HG02798 (cell line): ENCODE data around the gene ARFGEF3.
"Not testable (repeated sequence)": the region's sequence is repeated elsewhere in the genome, so short reads cannot be mapped to it uniquely, and the experiment has no call there.

Source experiments
- ATAC-seq: cut with Tn5 transposase; IDR thresholded peaks from one replicate; pipeline ENCODE4 v1.9.1; 2021; ENCODE audit warnings: mild to moderate bottlenecking; ENCODE audit not compliant: unreplicated experiment, poor library complexity

ARFGEF3 gene

DNA sequence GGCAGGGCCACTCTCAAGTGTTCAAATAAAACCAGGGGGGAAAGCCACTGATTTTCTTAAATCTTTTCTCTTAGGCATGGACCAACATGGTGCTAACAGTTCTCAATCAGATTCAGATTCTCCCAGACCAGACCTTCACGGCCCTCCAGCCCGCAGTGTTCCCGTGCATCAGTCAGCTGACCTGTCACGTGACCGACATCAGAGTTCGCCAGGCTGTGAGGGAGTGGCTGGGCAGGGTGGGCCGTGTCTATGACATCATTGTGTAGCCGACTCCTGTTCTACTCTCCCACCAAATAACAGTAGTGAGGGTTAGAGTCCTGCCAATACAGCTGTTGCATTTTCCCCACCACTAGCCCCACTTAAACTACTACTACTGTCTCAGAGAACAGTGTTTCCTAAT lies 174.5 kb downstream of the ARFGEF3 start:
- ATAC-seq, result no peak

DNA sequence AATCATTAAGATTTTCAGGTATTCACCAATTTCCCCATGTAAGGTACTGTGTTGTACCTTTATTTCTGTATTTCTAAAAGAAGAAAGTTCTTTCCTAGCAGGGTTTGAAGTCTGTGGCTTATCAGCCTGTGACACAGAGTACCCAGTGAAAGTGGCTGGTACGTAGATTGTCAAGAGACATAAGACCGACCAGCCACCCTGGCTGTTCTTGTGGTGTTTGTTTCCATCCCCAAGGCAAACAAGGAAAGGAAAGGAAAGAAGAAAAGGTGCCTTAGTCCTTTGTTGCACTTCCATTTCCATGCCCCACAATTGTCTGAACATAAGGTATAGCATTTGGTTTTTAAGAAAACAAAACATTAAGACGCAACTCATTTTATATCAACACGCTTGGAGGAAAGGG lies 175.3 kb downstream of the ARFGEF3 start:
- ATAC-seq, result no peak

DNA sequence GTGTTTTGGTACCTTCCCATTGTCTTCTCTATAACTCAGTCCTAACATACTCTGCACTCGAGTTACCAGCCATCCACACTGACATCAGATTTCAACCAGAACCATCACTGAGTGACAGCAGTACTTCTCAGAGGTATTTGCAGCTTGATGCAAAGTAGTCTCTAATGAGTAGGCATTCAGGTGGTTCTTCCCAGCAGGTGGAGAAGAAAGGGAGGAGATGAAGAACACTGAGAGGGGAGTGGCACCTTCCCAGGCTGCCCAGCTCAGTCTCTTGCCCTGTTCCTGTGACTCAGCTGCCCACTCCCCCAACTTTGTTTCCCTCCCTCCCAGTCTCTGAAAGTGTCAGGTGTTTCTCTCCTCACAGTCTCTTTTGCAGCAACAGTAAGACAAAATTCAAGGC lies 177.3 kb downstream of the ARFGEF3 start:
- no peak for ATAC-seq

DNA sequence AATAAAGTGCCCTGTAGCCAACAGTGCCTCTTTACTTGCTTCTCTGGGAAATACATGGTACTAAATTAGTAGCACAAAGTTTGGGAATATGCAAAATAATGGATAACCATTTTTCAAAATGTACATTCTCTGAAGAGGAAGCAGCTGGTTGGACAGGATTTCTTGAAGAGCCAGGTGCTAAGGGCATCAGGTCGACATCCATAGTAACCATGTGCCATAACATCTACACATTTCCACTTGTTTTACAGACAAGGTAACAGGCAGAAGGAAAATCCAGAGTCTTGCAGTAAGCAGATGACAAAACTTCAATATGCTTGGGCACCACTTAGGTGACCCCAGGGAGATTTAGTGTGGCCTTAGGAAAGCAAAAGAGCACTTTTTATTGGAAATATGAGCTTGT lies 179.4 kb downstream of the ARFGEF3 start:
- no peak for ATAC-seq

- no peak for ATAC-seq
These were observed 181.4 kb downstream of the ARFGEF3 start for GRCh38 chr6:138343112-138343511.

DNA sequence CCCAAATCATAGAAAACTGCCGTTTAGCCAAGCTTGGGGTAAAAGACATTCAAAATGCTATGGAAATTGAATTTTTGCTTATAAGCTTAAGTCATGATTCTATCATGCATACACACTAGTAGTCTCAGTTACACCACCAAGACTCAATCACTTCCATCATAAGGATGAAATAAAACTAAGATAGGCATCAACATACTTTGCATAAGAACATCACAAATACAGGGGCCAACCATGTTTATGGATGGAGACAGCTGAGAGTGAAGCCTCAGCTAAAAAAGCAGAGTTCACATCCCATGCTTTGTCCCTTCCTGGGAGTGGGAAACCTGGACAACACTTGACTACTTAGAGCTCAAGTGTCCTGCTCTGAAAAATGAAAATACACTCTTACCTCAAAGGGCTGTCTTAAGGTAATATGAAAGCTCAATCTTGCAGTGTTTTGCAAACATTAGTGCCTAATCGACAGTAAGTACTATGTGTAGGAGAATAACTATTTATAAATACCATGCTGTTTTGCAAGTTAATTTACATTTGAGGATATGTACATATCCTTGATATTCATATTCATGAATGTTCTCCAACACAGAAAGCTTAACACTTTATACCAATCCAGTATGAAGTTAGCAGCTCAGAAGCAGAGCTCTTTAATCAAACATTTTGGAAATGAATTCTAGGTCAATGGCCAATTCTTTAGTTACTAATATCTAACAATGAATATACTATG lies 184.0 kb downstream of the ARFGEF3 start:
- ATAC-seq, result no peak

DNA sequence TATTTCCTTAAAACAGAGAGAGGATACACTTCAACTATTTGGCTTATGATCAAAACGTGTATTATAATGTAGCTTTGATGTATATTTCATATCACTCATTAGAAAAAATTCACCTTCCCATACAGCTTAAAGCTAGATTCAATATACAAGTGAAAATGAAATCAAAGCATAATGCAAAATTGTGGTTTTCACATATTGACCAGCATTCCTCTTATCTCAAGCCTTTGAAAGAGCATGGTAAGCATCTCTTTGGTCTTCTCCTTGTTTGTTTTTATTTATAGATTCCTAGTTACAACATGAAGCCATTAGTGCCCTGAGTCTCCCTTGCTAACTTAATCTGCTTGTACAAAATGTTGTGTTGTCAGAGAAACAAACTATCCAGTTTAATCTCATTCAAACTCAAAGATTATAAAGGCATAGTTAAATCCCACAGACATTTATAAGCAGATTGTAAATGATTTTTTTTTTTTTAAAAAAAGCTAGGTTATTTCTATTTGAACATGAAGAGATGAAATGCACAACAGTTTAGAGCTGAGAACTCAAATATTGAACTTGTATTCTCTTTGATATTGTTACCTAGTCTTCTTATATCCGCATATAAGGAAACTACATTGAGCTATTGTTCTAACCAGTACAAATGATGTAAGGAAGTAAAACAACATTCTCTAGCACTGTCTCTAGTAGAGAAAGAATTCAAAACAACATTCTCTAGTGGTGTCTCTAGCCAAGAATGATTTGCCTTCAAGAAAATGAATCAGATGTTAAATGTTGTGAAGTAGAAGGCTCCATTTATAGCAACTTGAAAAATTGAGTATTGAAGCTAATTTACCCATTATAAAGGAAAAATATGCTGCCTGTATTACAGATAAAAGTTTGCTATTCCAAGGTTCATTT lies 184.8 kb downstream of the ARFGEF3 start:
- no peak for ATAC-seq

DNA sequence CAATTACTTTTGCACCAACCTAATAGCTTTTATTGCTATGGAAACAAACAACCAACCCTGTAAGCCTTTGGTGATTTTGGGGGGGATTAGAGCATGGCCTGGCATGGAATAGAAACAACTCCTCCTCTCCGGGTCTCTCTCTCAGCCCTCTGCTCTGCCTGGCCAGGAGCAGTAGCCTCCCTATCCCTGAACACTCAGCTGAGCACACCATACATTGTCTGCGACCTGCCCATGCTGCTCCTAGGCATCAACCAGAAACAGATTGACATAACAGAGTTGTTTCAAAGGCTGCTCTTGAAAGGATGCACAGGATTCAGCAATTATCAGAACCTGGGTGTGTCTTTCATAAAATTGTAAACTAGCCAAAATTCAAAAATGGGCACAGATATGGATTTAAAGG lies 186.1 kb downstream of the ARFGEF3 start:
- ATAC-seq, result no peak

- no peak for ATAC-seq
These were observed 188.2 kb downstream of the ARFGEF3 start for GRCh38 chr6:138349891-138350290.

GRCh38 chr6:138357928-138358327 lies 196.2 kb downstream of the ARFGEF3 start:
- no peak for ATAC-seq

DNA sequence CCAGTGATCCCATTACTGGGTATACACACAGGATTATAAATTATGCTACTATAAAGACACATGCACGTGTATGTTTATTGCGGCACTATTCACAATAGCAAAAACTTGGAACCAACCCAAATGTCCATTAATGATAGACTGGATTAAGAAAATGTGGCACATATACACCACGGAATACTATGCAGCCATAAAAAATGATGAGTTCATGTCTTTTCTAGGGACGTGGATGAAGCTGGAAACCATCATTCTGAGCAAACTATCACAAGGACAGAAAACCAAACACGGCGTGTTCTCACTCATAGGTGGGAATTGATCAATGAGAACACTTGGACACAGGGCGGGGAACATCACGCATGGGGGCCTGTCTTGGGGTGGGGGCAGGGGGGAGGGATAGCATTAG lies 206.9 kb downstream of the ARFGEF3 start:
- not testable (repeated sequence) for ATAC-seq

DNA sequence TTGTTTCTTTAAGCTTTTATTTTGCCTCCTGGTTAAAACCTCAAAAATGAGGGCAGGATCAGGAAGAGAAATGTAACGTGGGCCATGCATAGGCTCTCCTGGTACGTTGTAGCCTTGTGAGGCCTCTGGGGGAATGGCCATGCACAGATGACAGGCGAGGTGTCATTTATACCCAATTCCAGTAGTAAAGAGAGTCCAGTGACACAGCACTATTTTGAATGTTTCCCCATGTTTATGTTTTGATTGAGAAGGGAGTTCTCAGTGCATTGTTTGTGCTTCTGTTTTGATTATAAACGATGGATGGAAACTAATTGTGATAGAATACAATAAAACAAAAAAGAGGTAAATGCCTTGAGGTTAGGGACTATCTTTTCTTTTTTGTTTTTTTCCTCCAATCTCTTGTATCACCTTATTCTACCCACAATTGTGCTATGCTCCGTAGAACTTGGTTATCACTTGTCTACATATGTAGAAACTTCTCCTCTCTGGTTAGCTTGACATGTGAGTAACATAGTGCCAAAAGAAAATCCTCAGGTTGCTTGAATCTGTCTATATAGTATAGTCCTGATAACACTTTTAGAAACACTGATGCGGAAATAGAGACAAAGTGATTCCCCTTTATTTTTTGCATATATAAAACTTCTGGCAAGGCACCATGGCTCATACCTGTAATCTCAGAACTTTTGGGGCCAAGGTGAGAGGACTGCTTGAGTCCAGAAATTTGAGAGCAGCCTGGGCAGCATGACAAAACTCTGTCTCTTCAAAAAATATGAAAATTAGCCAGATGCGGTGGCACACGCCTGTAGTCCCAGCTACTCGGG lies 209.1 kb downstream of the ARFGEF3 start:
- ATAC-seq, result no peak

- no peak for ATAC-seq
These were observed 209.6 kb downstream of the ARFGEF3 start for GRCh38 chr6:138371452-138371711.

DNA sequence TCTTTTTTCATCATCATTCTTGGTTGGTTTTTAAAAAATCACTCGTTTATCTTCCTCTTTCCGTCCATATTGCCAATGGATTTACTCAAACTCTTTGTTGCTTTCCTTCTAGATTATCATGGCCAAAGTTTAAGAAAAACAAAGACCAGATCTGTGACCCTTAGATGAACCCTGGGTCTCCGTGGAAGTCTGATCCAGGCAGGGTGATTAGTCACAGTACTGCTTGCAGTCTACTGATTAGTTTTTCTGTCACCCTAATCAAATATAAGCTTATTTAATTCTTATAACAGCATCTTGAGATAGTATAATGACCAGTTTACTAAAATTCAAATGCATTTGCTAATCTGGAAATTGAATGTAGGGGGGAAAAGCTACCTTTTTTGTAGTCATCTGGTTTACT lies 210.0 kb downstream of the ARFGEF3 start:
- no peak for ATAC-seq

DNA sequence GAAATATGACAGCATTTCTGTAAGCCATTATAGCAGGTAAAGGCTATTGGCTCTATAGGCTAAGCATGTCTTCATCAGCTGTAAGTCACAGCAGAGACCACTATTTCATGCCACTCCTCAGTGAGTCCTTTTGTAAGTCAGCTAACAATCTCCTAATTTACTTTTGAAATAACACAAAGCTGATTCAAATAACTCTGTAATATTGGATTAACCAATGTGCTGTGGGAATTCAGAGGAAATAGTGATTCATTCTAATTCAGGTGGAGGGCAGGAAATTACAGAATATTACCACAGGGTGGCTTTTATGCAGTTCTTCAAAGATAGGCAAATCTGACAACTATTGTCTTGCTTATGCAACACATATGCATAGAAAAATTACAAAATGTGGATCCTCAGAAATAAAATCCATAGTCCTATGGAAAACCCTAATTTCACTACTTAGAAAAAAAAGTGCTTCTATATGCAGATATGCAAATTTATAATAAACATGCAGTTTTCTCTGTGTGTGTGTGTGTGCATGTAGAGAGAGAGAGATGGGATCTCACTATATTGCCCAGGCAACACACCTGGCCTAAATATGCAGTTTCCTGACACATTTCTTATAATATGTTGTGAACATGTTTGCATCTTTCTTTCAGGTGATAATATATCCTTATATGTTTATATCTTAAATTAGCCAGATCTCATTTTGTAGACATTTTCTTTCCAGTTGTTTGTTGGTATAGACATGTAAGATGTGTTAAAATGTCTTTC lies 211.1 kb downstream of the ARFGEF3 start:
- ATAC-seq, result no peak

DNA sequence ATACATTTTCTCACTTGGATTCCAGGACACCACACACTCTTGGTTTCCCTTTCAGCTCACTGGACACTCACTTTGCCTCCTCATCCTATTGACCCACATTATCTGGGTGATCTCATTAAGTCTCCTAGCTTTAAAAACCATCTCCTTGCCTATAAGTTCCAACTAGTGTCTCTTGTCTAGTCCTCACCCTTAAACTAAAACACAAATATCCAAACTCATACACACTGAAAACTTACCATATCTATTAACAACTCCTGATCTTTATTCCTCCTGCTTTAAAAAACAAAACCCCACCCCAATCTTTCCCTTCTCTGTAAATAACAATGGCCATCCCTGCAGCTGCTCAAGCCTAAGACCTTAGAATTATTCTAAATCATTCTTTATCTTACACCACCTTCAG lies 212.5 kb downstream of the ARFGEF3 start:
- ATAC-seq, result no peak

DNA sequence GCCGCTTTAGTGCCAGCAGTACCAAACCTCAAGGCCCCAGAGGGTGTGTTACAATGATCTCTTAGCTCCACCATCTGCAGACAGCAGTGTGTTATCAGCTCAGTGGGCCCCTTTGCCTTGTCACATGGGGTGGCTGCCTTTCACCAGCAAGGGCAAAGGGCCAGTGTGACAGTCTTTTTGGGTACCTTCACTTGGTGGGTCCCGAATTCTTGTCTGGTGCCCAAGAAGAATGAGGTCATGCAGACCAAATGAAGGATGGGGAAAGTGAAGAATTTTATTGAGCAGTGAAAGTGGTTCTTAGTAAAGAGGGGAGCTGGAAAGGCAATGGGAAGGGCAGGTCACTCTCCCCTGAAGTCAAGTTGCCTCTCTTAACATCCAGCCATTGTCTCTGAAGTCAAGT lies 213.1 kb downstream of the ARFGEF3 start:
- no peak for ATAC-seq

DNA sequence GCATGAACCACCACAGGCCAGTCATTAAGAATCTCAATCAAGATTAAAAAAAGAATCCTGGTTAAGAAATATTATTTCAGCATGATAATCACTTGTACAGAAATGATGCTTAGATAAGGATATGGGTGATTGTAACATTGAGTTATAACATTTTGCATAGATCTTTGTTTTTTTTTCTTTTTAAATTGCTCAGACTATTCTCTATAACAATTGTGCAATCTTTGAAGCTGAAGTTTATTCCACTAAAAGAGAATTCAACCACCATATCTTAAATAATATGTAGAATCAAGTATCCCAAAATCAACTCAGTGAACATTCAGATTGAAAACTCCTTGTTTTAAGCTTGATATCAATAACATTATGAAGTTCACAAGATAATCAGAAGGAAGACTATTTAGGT lies 215.3 kb downstream of the ARFGEF3 start:
- no peak for ATAC-seq

- no peak for ATAC-seq
These were observed 216.1 kb downstream of the ARFGEF3 start, which contains the start of gene SMIM28 for GRCh38 chr6:138377844-138378243. SMIM28 (plus strand) TSS chr6:138377905; CDS start chr6:138378073, 168 bp downstream.

DNA sequence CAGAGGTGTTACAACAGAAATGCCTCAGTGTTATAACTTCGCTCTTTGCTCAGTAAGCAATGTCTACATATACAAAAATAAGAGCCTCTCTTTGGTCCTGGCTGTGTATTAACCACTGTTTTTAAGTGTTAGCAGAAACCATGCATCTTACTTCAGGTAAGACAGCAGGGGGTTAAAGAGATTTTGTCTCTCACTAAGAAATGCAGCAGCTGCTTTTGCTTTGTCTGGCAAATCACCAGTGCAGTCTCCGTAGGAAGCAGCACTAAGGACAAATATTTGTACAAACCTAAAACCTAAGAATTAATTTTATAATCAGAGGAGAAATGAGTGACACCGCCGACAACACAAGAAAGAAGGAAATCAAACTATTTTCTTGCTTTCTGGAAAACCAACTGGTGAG lies 216.7 kb downstream of the ARFGEF3 start:
- no peak for ATAC-seq
